SK-N-SH (cell line): ENCODE data around the gene CD74.

ENCODE experiments used
- CTCF ChIP-seq: fragments of 200-600 bp; sonication (generic); IDR thresholded peaks from 2 replicates; pipeline ENCODE4 v1.6.1; 2017; ENCODE audit warnings: antibody characterized with exemption, mild to moderate bottlenecking, moderate library complexity
- EZH2phosphoT487 ChIP-seq: fragments of 200-600 bp; sonication (generic); IDR thresholded peaks from 2 replicates; pipeline ENCODE4 v1.6.1; 2017; ENCODE audit warnings: low read depth, mixed run types, mild to moderate bottlenecking, antibody characterized with exemption, moderate library complexity, borderline replicate concordance
- FOXM1 ChIP-seq: IDR thresholded peaks from 2 replicates; pipeline ENCODE4 v1.4.0; 2012; ENCODE audit warnings: low read depth, mild to moderate bottlenecking
- IRF3 ChIP-seq: fragments of 150-350 bp; IDR thresholded peaks from 2 replicates; pipeline ENCODE4 v1.6.1; 2016; ENCODE audit warnings: mild to moderate bottlenecking, low read depth, low read length
- POLR2AphosphoS5 ChIP-seq: IDR thresholded peaks from 2 replicates; pipeline ENCODE4 v1.6.1; 2012; ENCODE audit warnings: low read depth, low read length
- RAD21 ChIP-seq: IDR thresholded peaks from 2 replicates; pipeline ENCODE4 v1.6.1; 2012; ENCODE audit warnings: mild to moderate bottlenecking, low read length
- SIN3A ChIP-seq: IDR thresholded peaks from 2 replicates; pipeline ENCODE4 v1.6.1; 2012; ENCODE audit warnings: low read depth, mild to moderate bottlenecking, low read length, moderate library complexity, borderline replicate concordance
- TAF1 ChIP-seq: IDR thresholded peaks from 2 replicates; pipeline ENCODE4 v1.6.1; 2012; ENCODE audit warnings: low read depth, mild to moderate bottlenecking, low read length, moderate library complexity, borderline replicate concordance
- YY1 ChIP-seq: IDR thresholded peaks from 2 replicates; pipeline ENCODE4 v1.4.0; 2012; ENCODE audit warnings: low read depth, mild to moderate bottlenecking

- TF ChIP-seq POLR2AphosphoS5 = no peak
- no peak for TF ChIP-seq SIN3A
- no peak for TF ChIP-seq IRF3
- TF ChIP-seq CTCF = no peak
- no peak for TF ChIP-seq RAD21
- no peak for TF ChIP-seq YY1
- TF ChIP-seq TAF1 = no peak
- no peak for TF ChIP-seq FOXM1
- TF ChIP-seq EZH2phosphoT487 = no peak
These were observed 40.1 kb downstream of the CD74 start for GRCh38 chr5:150372639-150373038.
